Right lung (tissue), 5 donors: Measurements from ENCODE around the gene ATP6AP1. TPM values are rescaled to one million over a fixed set of nuclear protein-coding genes. Genes with fewer than 3 reads are reported as not detected.

Experiments used
- DNase-seq, 2 donors: peaks; one replicate each; pipeline ENCODE4 v3.0.0-alpha.2; 2013
- polyA plus RNA-seq, 5 donors: library from polyadenylated mRNA; unstranded; fragments of 120-200 nt; gene quantifications; one replicate each; pipeline versions ENCODE4 v1.2.1 to v1.2.3, GENCODE V29; 2013; ENCODE audit warnings: inconsistent platforms in 1 of 5, low replicate concordance in 1 of 5; ENCODE audit not compliant: insufficient read length in 5 of 5, insufficient read depth in 1 of 5

ATP6AP1 gene
- polyA plus RNA-seq, 5 donors = 79.5 to 109 (median 96.3) TPM

- DNase-seq = no peak
Measured at GRCh38 chrX:154420402-154420756, 8.1 kb upstream of the ATP6AP1 start.

- no peak for DNase-seq
Measured at GRCh38 chrX:154426916-154427770, 1.3 kb upstream of the ATP6AP1 start.

GRCh38 chrX:154429711-154430110, 1.2 kb downstream of the ATP6AP1 start:
- no peak for DNase-seq

GRCh38 chrX:154430479-154430878, 2.0 kb downstream of the ATP6AP1 start:
- no peak for DNase-seq

GRCh38 chrX:154430916-154431315, 2.4 kb downstream of the ATP6AP1 start:
- DNase-seq = no peak

- DNase-seq = no peak
Measured at GRCh38 chrX:154431341-154431740, 2.9 kb downstream of the ATP6AP1 start.

GRCh38 chrX:154432210-154432609, 3.7 kb downstream of the ATP6AP1 start:
- no peak for DNase-seq

- no peak for DNase-seq
Measured at GRCh38 chrX:154433605-154434004, 5.1 kb downstream of the ATP6AP1 start.

GRCh38 chrX:154434394-154435168, 6.1 kb downstream of the ATP6AP1 start:
- no peak for DNase-seq

- no peak for DNase-seq
Measured at GRCh38 chrX:154435171-154435733, 6.8 kb downstream of the ATP6AP1 start.

GRCh38 chrX:154436374-154436982, 8.0 kb downstream of the ATP6AP1 start:
- DNase-seq = peak in 1 of 2 donors; percentile 29

GRCh38 chrX:154436983-154437752, 8.7 kb downstream of the ATP6AP1 start, which contains the start of gene GDI1:
Gene GDI1, plus strand, starts transcription at chrX:154437154. Its CDS starts 101 bp downstream, at chrX:154437255.
- DNase-seq = peak in 1 of 2 donors; percentile 21

GRCh38 chrX:154437971-154438893, 9.8 kb downstream of the ATP6AP1 start:
- DNase-seq = no peak

- no peak for DNase-seq
Measured at GRCh38 chrX:154439841-154440240, 11.4 kb downstream of the ATP6AP1 start.

- DNase-seq = no peak
Measured at GRCh38 chrX:154440623-154441357, 12.3 kb downstream of the ATP6AP1 start.

GRCh38 chrX:154441564-154441963, 13.1 kb downstream of the ATP6AP1 start:
- DNase-seq = no peak

- no peak for DNase-seq
Measured at GRCh38 chrX:154441984-154442707, 13.7 kb downstream of the ATP6AP1 start.

GRCh38 chrX:154443479-154443910, 15.0 kb downstream of the ATP6AP1 start:
- no peak for DNase-seq
